ENCODE data around the gene EPB41L2. TPM values are rescaled to one million over a fixed set of nuclear protein-coding genes. Genes with fewer than 3 reads are reported as not detected.

Gene EPB41L2
- total RNA-seq, 2 donors from 2014 or later = 43.5 to 47.2 TPM

GRCh38 chr6:130985115-130985514 is 77.9 kb downstream of the EPB41L2 start:
- Histone ChIP-seq H3K4me3 (no peak overlapping the region), H3K27ac (no peak overlapping the region), H3K27me3 (no peaks in the 10 kb centered on the region), H3K9me3 (no peaks in the 10 kb centered on the region), H3K4me1 (peaks cover 6% of the 10 kb centered on the region), H3K36me3 (replicated peaks in 1 of 2; ENCODE audit: insufficient read depth in 1 of 2, low read depth in 2 of 2) (no peaks in the 10 kb centered on the region)
- intact Hi-C loops (cut with DNase I) = no loop called here
- TF ChIP-seq CTCF (IDR thresholded peaks at IDR 0.05) (no peak), POLR2A (IDR thresholded peaks at IDR 0.05) (no peak)
- 93% methylated on average over 8 of the region's 8 CpGs for WGBS, 2 donors
- no peak for DNase-seq
- ATAC-seq = no peak

- no peaks in the 10 kb centered on the region for H3K36me3 ChIP-seq (replicated peaks in 1 of 2; ENCODE audit: insufficient read depth in 1 of 2, low read depth in 2 of 2)
- no peak overlapping the region for H3K4me3 ChIP-seq
- TF ChIP-seq POLR2A (IDR thresholded peaks at IDR 0.05) = no peak
- TF ChIP-seq CTCF (IDR thresholded peaks at IDR 0.05) = no peak
- no peak overlapping the region for H3K27ac ChIP-seq
- no peak for ATAC-seq
- DNase-seq = no peak
- 88 to 91% methylated on average over 6 of the region's 6 CpGs for WGBS, 2 donors
- no peaks in the 10 kb centered on the region for H3K9me3 ChIP-seq
- intact Hi-C loops (cut with DNase I) = no loop called here
- peaks cover 6% of the 10 kb centered on the region for H3K4me1 ChIP-seq
- H3K27me3 ChIP-seq = no peaks in the 10 kb centered on the region
Measured at GRCh38 chr6:130982941-130983456, 80.0 kb downstream of the EPB41L2 start.

- 87 to 92% methylated on average over 1 of the region's 1 CpG for WGBS, 2 donors
- Histone ChIP-seq H3K4me3 (no peak overlapping the region), H3K36me3 (replicated peaks in 1 of 2; ENCODE audit: insufficient read depth in 1 of 2, low read depth in 2 of 2) (no peaks in the 10 kb centered on the region), H3K27me3 (no peaks in the 10 kb centered on the region), H3K9me3 (no peaks in the 10 kb centered on the region), H3K4me1 (peaks cover 6% of the 10 kb centered on the region), H3K27ac (no peak overlapping the region)
- intact Hi-C loops (cut with DNase I) = no loop called here
- ATAC-seq (no peak), DNase-seq (no peak)
- no peak for TF ChIP-seq POLR2A (IDR thresholded peaks at IDR 0.05)
- TF ChIP-seq CTCF (IDR thresholded peaks at IDR 0.05) = no peak
Measured at GRCh38 chr6:130982135-130982534, 80.9 kb downstream of the EPB41L2 start.

- no peaks in the 10 kb centered on the region for H3K9me3 ChIP-seq
- DNase-seq = no peak
- no peak for ATAC-seq
- no peak overlapping the region for H3K4me3 ChIP-seq
- intact Hi-C loops (cut with DNase I) = no loop called here
- H3K27me3 ChIP-seq = no peaks in the 10 kb centered on the region
- no peak for TF ChIP-seq CTCF (IDR thresholded peaks at IDR 0.05)
- TF ChIP-seq POLR2A (IDR thresholded peaks at IDR 0.05) = no peak
- H3K27ac ChIP-seq = no peak overlapping the region
- peaks cover 6% of the 10 kb centered on the region for H3K4me1 ChIP-seq
- no peaks in the 10 kb centered on the region for H3K36me3 ChIP-seq (replicated peaks in 1 of 2; ENCODE audit: insufficient read depth in 1 of 2, low read depth in 2 of 2)
Measured at GRCh38 chr6:130981409-130981808, 81.6 kb downstream of the EPB41L2 start.

DNA sequence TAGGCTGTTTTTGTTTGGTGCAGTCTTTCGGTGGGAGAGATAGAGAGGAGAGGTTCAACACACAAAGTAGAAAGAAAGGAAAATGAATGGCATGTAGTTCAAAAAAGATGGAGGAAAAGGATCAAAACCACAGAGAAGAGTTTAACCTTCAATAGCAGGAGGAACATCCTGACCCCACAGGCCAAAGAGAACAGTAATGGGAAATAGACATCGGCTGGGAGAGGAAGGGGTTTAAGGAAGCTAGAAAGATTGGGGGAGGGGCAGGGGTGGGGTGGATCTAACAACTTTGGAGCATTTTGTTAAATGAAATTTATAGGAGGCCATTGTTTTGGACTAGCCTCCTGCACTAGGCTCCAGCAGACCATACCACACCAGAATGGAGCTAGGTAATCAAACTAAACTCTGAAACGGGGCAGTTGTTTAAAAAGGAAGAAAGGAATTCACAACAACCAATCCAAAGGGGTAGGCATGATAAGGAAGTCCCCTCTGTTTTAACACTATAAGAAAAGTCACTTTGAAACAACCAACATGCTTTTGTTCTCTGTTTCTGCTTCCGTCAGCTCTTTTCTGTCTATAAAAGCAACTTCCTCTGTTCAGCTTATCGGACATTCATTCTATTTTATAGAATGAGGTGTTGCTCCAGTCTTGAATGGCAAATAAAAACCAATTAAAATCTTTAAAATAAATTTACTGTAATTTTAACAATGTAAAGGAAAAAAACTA is 82.6 kb downstream of the EPB41L2 start:
- H3K36me3 ChIP-seq (replicated peaks in 1 of 2; ENCODE audit: insufficient read depth in 1 of 2, low read depth in 2 of 2) = no peaks in the 10 kb centered on the region
- intact Hi-C loops (cut with DNase I) = no loop called here
- no peak for ATAC-seq
- H3K27ac ChIP-seq = no peak overlapping the region
- TF ChIP-seq CTCF (IDR thresholded peaks at IDR 0.05) (no peak), POLR2A (IDR thresholded peaks at IDR 0.05) (no peak)
- no peak overlapping the region for H3K4me3 ChIP-seq
- 76 to 88% methylated on average over 5 of the region's 5 CpGs for WGBS, 2 donors
- no peaks in the 10 kb centered on the region for H3K27me3 ChIP-seq
- H3K4me1 ChIP-seq = peaks cover 6% of the 10 kb centered on the region
- no peaks in the 10 kb centered on the region for H3K9me3 ChIP-seq
- no peak for DNase-seq

Data from body of pancreas (tissue), 4 donors.